RWPE1 (cell line): ENCODE measurements around the gene TRABD.

Source experiments
- CTCF ChIA-PET: fragments of 350-600 bp; sonication (Branson Sonifier 250); formaldehyde crosslinking; extraction: SDS; loops from one replicate; lab custom pipeline; 2021; lab: Yijun Ruan, JAX
- POLR2A ChIA-PET: fragments of 400-600 bp; formaldehyde crosslinking; extraction: SDS; loops from one replicate; lab custom pipeline; 2020; ENCODE audit warnings: antibody characterized with exemption; ENCODE audit not compliant: low non-redundant PET; lab: Yijun Ruan, JAX
- DNase-seq: peaks from one replicate; pipeline ENCODE4 v3.0.0; 2012; ENCODE audit warnings: low spot score
- H3K27ac ChIP-seq: fragments of 450-650 bp; 2 replicates; pipeline ENCODE4 v1.5.1; 2017
- TF ChIP-seq, protein P1 (sequence below): fragments of 450-650 bp; conservative IDR thresholded peaks from 2 replicates; pipeline ENCODE4 v1.5.1; 2017; ENCODE audit warnings: low read depth, mild to moderate bottlenecking

Gene TRABD

GRCh38 chr22:50217543-50218152, 31.9 kb downstream of the TRABD start:
- CTCF ChIA-PET, result no interaction called here
- DNase-seq, result no peak
- peak overlapping the region; percentile 69; the same call in 1 of the 2 replicates for H3K27ac ChIP-seq
- POLR2A ChIA-PET, result no interaction called here
- TF ChIP-seq, protein P1, sequence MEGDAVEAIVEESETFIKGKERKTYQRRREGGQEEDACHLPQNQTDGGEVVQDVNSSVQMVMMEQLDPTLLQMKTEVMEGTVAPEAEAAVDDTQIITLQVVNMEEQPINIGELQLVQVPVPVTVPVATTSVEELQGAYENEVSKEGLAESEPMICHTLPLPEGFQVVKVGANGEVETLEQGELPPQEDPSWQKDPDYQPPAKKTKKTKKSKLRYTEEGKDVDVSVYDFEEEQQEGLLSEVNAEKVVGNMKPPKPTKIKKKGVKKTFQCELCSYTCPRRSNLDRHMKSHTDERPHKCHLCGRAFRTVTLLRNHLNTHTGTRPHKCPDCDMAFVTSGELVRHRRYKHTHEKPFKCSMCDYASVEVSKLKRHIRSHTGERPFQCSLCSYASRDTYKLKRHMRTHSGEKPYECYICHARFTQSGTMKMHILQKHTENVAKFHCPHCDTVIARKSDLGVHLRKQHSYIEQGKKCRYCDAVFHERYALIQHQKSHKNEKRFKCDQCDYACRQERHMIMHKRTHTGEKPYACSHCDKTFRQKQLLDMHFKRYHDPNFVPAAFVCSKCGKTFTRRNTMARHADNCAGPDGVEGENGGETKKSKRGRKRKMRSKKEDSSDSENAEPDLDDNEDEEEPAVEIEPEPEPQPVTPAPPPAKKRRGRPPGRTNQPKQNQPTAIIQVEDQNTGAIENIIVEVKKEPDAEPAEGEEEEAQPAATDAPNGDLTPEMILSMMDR, result no peak

- TF ChIP-seq, protein P1, result no peak
- peak overlapping the region; percentile 69 for H3K27ac ChIP-seq
- no peak for DNase-seq
- POLR2A ChIA-PET, result no interaction called here
- CTCF ChIA-PET, result interaction anchor here (0.6 kb wide), 1 partner anchor 18 kb away, joined by 3 read pairs; no protein-coding TSS in a partner anchor
These were observed 32.7 kb downstream of the TRABD start for GRCh38 chr22:50218153-50218995.

DNA sequence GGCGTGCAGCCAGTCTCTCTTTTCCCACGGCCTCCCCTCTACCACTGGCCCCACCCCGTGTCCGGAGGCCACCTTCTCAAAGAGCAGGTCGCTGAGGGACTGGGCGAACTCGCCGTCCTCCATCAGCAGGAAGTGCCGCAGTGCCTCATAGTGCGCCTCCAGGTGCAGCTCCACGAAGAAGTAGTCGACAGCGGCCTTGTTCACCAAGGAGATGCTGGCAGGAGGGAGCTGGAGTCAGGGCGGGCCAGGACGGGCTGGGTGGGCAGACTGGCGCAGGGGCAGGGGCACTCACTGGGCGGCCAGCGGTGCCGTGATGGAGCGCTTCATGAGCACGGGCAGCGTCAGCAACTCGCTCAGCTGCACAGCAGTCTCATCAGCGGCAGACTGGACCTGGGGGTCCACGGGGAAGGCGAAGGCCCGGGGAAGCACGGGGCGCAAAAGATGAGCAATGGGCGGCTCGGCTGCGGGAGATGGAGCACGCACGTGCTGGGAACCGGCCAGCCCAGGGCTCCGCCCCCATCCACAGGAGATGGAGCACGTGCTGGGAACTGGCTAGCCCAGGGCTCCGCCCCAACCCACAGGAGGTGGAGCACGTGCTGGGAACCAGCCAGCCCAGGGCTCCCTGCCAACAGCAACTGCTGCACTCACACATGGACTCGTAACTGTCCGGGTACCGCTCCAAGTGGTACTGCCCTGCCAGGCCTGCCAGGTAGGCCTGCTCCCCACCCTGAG, 33.4 kb downstream of the TRABD start:
- TF ChIP-seq, protein P1, result no peak
- ChIA-PET CTCF (interaction anchor here (0.5 to 0.6 kb wide), 2 partner anchors 17 to 112 kb away, joined by 3 to 4 read pairs; no protein-coding TSS in a partner anchor), POLR2A (no interaction called here)
- DNase-seq, result peak; percentile 77
- H3K27ac ChIP-seq, result peak overlapping the region; percentile 69

- ChIA-PET CTCF (interaction anchor here (0.5 to 0.6 kb wide), 2 partner anchors 13 to 113 kb away, joined by 4 to 5 read pairs; no protein-coding TSS in a partner anchor), POLR2A (no interaction called here)
- TF ChIP-seq, protein P1, result no peak
- no peak for DNase-seq
- H3K27ac ChIP-seq, result peak overlapping the region; percentile 69
These were observed 34.3 kb downstream of the TRABD start for GRCh38 chr22:50219800-50220602.

DNA sequence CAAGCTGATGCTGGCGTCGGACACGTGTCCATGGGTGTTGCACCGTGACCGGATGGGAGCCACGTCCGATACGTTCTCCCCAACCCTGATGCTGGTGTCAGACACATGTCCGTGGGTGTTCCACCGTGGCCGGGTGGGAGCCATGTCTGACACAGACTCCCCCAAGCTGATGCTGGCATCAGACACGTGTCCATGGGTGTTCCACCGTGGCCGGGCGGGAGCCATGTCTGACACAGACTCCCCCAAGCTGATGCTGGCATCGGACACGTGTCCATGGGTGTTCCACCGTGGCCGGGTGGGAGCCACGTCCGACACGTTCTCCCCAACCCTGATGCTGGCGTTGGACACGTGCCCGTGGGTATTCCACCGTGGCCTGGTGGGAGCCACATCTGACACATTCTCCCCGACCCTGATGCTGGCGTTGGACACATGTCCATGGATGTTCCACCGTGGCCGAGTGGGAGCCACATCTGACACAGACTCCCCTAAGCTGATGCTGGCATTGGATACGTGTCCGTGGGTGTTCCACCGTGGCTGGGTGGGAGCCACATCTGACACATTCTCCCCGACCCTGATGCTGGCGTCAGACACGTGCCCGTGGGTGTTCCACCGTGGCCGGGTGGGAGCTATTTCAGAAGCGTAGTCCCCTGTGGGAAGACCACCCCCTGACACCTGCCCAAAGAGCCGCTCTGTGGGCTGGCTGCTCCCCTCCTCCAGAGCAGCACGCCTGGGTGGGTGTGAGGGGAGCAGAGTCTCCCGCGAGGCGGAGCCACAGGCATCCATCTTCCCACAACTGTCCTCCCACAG, 35.1 kb downstream of the TRABD start:
- ChIA-PET CTCF (no interaction called here), POLR2A (no interaction called here)
- H3K27ac ChIP-seq, result no peak overlapping the region; the same call in 1 of the 2 replicates
- no peak for DNase-seq
- TF ChIP-seq, protein P1, result no peak
